Activated naive CD4-positive, alpha-beta T cell treated with anti-CD3 and anti-CD28 coated beads for 36 hours (primary cell): ENCODE data around the gene CDK6. TPM values are rescaled to one million over a fixed set of nuclear protein-coding genes. Genes with fewer than 3 reads are reported as not detected.

ENCODE experiments used
- CTCF ChIA-PET: fragments of 350-600 bp; sonication (Branson Sonifier 250); formaldehyde crosslinking; loops from one replicate; lab custom pipeline; 2021; ENCODE audit warnings: antibody characterized with exemption; lab: Charles Lee
- DNase-seq: peaks from one replicate; pipeline ENCODE4 v3.0.0-alpha.2; 2020
- H3K27ac Mint-ChIP-seq: one replicate; pipeline ENCODE4 v1.8.0; 2021; ENCODE audit warnings: mild to moderate bottlenecking, mixed read lengths
- H3K27me3 Mint-ChIP-seq: one replicate; pipeline ENCODE4 v1.8.0; 2021; ENCODE audit warnings: low read depth, mixed read lengths
- H3K36me3 Mint-ChIP-seq: one replicate; pipeline ENCODE4 v1.8.0; 2021; ENCODE audit warnings: low read depth, mixed read lengths
- H3K4me1 Mint-ChIP-seq: one replicate; pipeline ENCODE4 v1.8.0; 2021; ENCODE audit warnings: low read depth, mixed read lengths
- H3K4me3 Mint-ChIP-seq: one replicate; pipeline ENCODE4 v1.8.0; 2021; ENCODE audit warnings: mild to moderate bottlenecking, moderate library complexity, mixed read lengths
- H3K9me3 Mint-ChIP-seq: one replicate; pipeline ENCODE4 v1.8.0; 2021; ENCODE audit warnings: mixed read lengths
- intact Hi-C: fragments of 100-400 bp; cut with micrococcal nuclease; formaldehyde crosslinking; loops from one replicate; pipeline ENCODE4 v1.15.1; 2023
- total RNA-seq, 2 experiments: library from RNA; stranded (reverse); gene quantifications; one replicate each; pipeline ENCODE4 v1.2.3, GENCODE V29; 2021

The CDK6 gene
- total RNA-seq, 2 experiments from 2014 or later, result 99.4 to 101 TPM

DNA sequence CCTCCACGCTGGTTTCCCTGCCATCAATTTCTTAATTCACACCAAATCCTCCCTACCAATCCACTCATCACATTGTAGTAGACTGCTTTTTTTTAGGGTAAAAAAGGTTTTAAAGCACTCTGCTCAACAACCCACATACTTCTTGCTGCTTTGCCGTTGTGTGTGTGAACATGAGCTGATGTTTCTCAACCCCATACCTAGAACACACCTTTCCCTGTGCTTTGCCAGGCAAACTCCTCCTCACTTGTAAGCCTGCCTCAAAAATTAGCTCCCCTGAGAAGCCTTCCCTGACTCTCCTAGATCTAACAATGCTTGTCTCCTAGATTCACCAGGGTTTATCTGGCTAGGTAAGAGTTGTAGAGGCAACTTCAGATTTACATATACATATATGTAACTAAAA lies 127.2 kb downstream of the CDK6 start:
- H3K27ac Mint-ChIP-seq, result peak overlapping the region; percentile 85
- no peak overlapping the region for H3K4me3 Mint-ChIP-seq
- H3K9me3 Mint-ChIP-seq, result peaks cover 2% of the 10 kb centered on the region
- no peak for DNase-seq
- H3K36me3 Mint-ChIP-seq, result peaks cover 37% of the 10 kb centered on the region
- H3K4me1 Mint-ChIP-seq, result peaks cover 56% of the 10 kb centered on the region
- CTCF ChIA-PET, result interaction anchor here (1.9 kb wide), 1 partner anchor 19 kb away, joined by 6 read pairs; no protein-coding TSS in a partner anchor
- no peaks in the 10 kb centered on the region for H3K27me3 Mint-ChIP-seq
- intact Hi-C loops, result loop anchor here (5.0 kb wide), 1 partner anchor 408 kb away; the partner anchor contains the start of gene SAMD9

DNA sequence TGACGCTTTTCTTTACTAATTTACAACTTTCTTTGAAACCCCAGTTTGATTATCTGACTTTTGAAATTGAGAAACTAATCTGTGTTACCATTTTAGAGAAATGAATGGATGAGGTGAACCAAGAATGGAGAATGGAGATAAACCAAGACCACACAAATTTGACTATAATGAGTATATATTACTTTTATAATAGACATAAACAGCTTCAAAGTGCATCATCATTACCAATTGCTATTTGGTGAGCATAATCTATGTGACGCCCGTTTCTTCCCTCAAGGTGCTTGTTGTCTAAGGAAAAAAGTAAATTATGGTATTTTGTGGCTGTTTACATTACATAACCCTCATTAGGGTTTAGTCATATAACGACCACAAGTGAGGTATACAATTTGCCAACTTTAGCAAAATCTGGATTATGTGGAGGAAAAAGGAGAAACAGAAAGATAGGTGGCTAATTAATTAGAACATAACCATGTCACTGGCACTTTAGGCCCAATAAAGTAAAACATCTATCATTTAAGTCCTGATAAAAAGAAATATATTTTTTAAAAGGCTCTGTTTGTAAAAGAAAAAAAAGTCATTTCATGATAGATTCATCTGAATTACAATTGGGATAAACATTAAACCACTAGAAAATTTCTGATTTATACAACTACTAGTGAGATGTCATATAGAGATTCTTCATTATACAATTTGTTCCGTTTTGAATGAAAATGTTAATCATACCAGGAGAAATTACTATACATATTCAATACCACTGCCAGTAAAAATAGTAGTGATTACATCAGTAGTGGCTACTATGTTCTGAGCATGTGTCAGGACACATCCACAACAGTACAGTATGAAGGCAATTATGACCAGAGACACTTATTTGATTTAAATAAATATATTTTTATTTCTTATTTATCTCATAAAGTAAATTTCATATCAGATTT lies 128.0 kb downstream of the CDK6 start:
- Mint-ChIP-seq H3K4me1 (peaks cover 52% of the 10 kb centered on the region), H3K36me3 (peaks cover 32% of the 10 kb centered on the region), H3K4me3 (no peak overlapping the region), H3K27me3 (no peaks in the 10 kb centered on the region), H3K9me3 (peaks cover 2% of the 10 kb centered on the region), H3K27ac (peak overlapping the region; percentile 89)
- CTCF ChIA-PET, result interaction anchor here (1.2 to 1.9 kb wide), 2 partner anchors 20 to 62 kb away, joined by 3 to 6 read pairs; no protein-coding TSS in a partner anchor
- DNase-seq, result no peak
- intact Hi-C loops, result loop anchor here (1.0 to 5.0 kb wide), 12 partner anchors 17 to 409 kb away; partner anchors contain the start of gene SAMD9

DNA sequence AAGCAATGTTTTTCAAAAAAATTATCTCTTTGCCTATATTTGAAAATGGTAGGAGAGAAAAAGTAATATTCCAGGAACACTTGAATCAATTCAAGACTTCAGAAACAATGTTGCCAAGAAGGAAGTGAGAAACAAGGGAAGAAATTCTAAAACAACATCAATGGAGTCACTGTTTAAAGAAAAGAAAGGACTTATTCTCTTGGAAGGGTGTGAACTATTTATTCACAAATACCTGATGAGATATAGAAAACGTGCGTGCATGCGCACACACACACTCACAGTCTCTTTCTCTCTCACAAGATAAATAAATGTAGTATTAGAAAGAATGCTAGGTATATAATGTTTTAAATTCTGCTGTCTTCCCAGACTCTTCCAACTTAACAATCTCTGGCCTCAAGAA lies 128.9 kb downstream of the CDK6 start:
- CTCF ChIA-PET, result interaction anchor here (1.2 kb wide), 1 partner anchor 63 kb away, joined by 3 read pairs; no protein-coding TSS in a partner anchor
- Mint-ChIP-seq H3K9me3 (peaks cover 2% of the 10 kb centered on the region), H3K4me1 (peaks cover 52% of the 10 kb centered on the region), H3K27ac (peak overlapping the region; percentile 89), H3K27me3 (no peaks in the 10 kb centered on the region), H3K4me3 (no peak overlapping the region), H3K36me3 (peaks cover 36% of the 10 kb centered on the region)
- DNase-seq, result no peak
- intact Hi-C loops, result loop anchor here (5.0 kb wide), 1 partner anchor 410 kb away; the partner anchor contains the start of gene SAMD9

DNA sequence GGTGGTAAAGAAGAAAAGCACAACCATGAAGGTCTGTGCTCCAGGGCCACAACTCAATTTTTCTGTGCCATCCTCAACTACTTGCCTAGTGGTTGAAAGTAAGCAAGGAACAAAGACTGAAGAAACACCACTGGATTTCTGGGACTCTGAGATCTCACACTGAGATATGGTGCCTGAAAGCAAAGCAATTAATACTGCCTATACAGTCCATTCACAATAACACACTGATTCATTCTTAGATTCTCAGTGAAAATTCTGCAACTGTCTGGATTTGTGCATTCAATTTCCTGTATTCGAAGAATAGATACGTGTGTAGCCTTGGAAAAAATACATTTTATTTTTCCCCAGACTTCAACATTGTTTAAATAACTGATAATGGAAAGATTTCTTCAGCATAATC lies 129.8 kb downstream of the CDK6 start:
- Mint-ChIP-seq H3K4me3 (no peak overlapping the region), H3K4me1 (peaks cover 52% of the 10 kb centered on the region)
- no peak for DNase-seq

DNA sequence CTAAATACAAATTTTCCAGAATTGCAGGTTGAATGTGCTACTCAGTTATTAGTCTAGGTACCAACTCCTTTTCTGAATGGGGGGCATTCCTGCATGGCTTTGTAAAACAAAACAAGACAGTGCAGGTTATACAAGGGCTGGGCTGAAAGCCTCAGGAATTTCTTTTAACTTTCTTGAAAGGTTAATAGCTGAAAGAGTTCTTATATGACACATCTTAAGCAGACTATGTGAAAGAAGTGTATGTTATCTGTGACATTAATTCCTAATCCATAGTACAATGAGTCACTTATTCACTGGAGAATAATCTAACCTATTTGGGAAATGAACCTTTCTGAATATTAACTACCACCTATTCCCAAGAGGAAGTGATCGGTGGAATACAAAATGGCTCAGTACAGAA lies 130.5 kb downstream of the CDK6 start:
- Mint-ChIP-seq H3K27me3 (no peaks in the 10 kb centered on the region), H3K4me3 (no peak overlapping the region), H3K9me3 (peaks cover 2% of the 10 kb centered on the region), H3K27ac (peak overlapping the region; percentile 88), H3K4me1 (peaks cover 51% of the 10 kb centered on the region), H3K36me3 (peaks cover 36% of the 10 kb centered on the region)
- CTCF ChIA-PET, result interaction anchor here (0.6 to 1.9 kb wide), 5 partner anchors 61 to 199 kb away, joined by 3 to 6 read pairs (median 4); no protein-coding TSS in a partner anchor
- intact Hi-C loops, result loop anchor here (5.0 kb wide), 1 partner anchor 411 kb away; the partner anchor contains the start of gene SAMD9
- DNase-seq, result no peak

More for the DNA sequence above, 129.8 kb downstream of the CDK6 start:
- H3K27me3 Mint-ChIP-seq, result no peaks in the 10 kb centered on the region
- peaks cover 35% of the 10 kb centered on the region for H3K36me3 Mint-ChIP-seq
- intact Hi-C loops, result loop anchor here (5.0 kb wide), 1 partner anchor 411 kb away; the partner anchor contains the start of gene SAMD9
- H3K27ac Mint-ChIP-seq, result peak overlapping the region; percentile 88
- peaks cover 2% of the 10 kb centered on the region for H3K9me3 Mint-ChIP-seq
- CTCF ChIA-PET, result interaction anchor here (0.6 to 1.9 kb wide), 3 partner anchors 85 to 198 kb away, joined by 3 to 4 read pairs (median 3); no protein-coding TSS in a partner anchor

DNA sequence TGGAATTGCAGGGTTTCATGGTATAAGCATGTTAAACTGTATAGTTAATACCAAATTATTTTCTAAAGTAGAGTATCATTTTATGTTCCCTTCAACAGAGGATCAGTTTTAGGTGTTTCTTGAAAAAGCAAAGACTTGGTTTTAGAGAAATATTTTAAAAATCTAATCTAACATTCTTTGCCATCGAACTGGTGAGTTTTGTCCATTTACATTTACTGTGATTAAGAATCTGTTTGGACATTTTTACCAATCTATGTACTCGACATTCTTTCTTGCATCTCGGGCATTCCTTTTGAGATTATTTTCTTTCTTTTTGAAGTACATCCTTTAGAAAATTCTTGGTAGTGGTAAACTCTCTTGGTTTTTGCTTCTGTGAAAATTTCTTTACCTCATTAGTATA lies 131.5 kb downstream of the CDK6 start:
- Mint-ChIP-seq H3K9me3 (peaks cover 2% of the 10 kb centered on the region), H3K4me3 (no peak overlapping the region), H3K27me3 (no peaks in the 10 kb centered on the region), H3K4me1 (peaks cover 49% of the 10 kb centered on the region), H3K27ac (no peak overlapping the region), H3K36me3 (peaks cover 35% of the 10 kb centered on the region)
- CTCF ChIA-PET, result interaction anchor here (0.6 to 1.1 kb wide), 2 partner anchors 9 to 60 kb away, joined by 3 to 4 read pairs; no protein-coding TSS in a partner anchor
- no peak for DNase-seq
- intact Hi-C loops, result loop anchor here (5.0 kb wide), 1 partner anchor 412 kb away; the partner anchor contains the start of gene SAMD9

DNA sequence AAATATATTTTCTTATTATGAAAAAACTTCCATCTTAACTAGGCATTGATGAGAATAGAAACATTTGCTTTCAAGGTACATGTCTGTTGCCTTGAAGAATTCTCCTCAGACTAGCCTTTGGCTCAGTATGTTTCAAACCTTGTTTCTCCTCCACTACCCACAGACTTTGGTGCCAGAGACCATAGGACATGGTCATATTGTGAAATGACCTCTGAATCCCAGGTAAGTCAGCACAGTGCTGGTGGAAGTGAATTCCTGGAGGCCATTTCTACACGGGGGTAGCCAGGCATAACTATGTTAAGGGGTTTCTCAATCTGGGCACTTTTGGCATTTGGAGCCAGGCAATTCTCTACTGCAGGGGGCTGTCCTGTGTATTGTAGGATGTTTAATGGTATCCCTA lies 133.8 kb downstream of the CDK6 start:
- CTCF ChIA-PET, result interaction anchor here (1.1 kb wide), 1 partner anchor 130 kb away, joined by 3 read pairs; no protein-coding TSS in a partner anchor
- Mint-ChIP-seq H3K4me3 (no peak overlapping the region), H3K4me1 (peaks cover 34% of the 10 kb centered on the region), H3K27ac (no peak overlapping the region), H3K27me3 (no peaks in the 10 kb centered on the region), H3K36me3 (peaks cover 38% of the 10 kb centered on the region), H3K9me3 (peaks cover 2% of the 10 kb centered on the region)
- intact Hi-C loops, result no loop called here
- no peak for DNase-seq

DNA sequence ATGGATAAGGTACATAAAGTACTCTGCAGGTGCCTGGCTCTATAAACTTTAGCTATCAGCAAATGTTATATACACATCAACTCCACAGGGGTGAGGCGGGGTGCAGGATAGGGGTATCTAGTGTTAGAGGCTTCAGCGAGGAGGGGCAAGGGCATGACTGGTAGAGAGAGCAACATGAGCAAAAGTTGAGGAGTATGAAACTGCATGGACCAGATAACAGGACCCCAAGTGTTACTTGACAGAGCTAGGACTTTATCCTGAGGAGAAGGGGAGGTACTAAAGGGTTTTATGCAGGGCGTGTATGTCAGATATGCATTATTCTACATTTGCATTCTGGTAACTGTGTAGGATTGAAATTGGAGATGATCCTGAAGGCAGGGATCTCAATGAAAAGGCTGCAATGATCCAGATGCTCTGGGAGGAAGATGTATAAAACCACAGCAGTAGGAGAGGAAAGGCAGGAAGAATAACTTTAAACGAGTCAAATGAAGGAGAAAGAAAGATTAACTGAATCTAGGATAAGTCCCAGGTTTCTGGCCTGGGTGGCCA lies 136.3 kb downstream of the CDK6 start:
- Mint-ChIP-seq H3K4me1 (peaks cover 31% of the 10 kb centered on the region), H3K27me3 (no peaks in the 10 kb centered on the region), H3K27ac (no peak overlapping the region), H3K4me3 (no peak overlapping the region), H3K9me3 (peaks cover 2% of the 10 kb centered on the region), H3K36me3 (peaks cover 29% of the 10 kb centered on the region)
- intact Hi-C loops, result no loop called here
- CTCF ChIA-PET, result interaction anchor here (1.2 to 1.4 kb wide), 2 partner anchors 10 to 19 kb away, joined by 3 to 5 read pairs; no protein-coding TSS in a partner anchor
- DNase-seq, result no peak

DNA sequence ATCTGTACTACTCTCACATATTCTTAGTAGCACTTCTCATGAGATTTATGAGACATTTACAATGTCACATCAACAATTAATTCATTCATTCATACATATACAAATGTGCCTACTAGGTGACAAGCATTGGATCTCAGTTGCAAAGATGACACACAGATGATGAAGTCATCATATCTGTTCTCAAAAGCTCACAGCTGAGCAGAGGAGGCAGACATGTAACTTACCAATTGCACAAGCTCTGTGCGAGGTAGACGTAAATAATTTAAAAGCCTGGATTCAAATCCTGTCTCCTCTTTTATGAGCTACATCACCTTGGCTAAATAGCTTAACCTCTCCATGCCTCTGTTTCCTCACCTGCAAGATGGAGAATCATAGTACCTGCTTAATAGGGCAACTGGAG lies 136.8 kb downstream of the CDK6 start:
- no peak overlapping the region for H3K27ac Mint-ChIP-seq

DNA sequence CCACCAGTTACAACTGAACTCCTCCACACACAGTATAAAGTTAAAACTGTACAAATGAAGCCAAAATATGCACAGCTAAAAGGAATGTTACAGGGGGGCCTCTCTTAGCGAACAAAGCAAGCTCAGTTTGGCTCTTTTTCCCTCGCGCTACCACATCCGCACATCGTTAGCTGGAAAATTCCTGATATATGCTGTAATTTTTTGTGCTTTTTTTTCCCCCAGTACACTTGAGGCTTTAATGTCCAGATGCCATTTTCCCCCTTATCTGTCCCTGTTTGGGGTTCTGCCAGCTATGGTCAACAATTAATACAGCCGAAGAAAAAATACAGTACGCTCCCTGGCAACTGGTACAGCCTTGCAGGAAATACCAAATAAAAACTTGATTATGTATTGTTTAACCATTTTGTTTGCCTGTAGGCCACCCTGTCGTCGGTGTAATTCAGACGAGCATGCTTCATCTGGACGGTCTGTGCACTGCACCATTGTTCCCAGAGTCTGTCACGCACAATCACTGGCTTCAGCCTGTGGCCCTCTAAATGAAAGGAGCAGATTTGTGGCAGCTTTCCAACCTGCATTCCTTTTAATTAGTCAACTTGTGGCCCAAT lies 138.0 kb downstream of the CDK6 start:
- Mint-ChIP-seq H3K27me3 (no peaks in the 10 kb centered on the region), H3K27ac (no peak overlapping the region), H3K4me3 (no peak overlapping the region), H3K9me3 (peaks cover 4% of the 10 kb centered on the region), H3K36me3 (peaks cover 35% of the 10 kb centered on the region), H3K4me1 (peaks cover 40% of the 10 kb centered on the region)
- no peak for DNase-seq
- intact Hi-C loops, result no loop called here
- CTCF ChIA-PET, result interaction anchor here (0.6 to 1.6 kb wide), 4 partner anchors 22 to 288 kb away, joined by 3 to 5 read pairs (median 4); no protein-coding TSS in a partner anchor

More for the DNA sequence above, 136.8 kb downstream of the CDK6 start:
- peaks cover 30% of the 10 kb centered on the region for H3K36me3 Mint-ChIP-seq
- H3K27me3 Mint-ChIP-seq, result no peaks in the 10 kb centered on the region
- intact Hi-C loops, result no loop called here
- H3K9me3 Mint-ChIP-seq, result no peaks in the 10 kb centered on the region
- CTCF ChIA-PET, result interaction anchor here (1.2 to 1.4 kb wide), 2 partner anchors 9 to 18 kb away, joined by 3 to 5 read pairs; no protein-coding TSS in a partner anchor
- DNase-seq, result no peak
- peaks cover 34% of the 10 kb centered on the region for H3K4me1 Mint-ChIP-seq
- no peak overlapping the region for H3K4me3 Mint-ChIP-seq

DNA sequence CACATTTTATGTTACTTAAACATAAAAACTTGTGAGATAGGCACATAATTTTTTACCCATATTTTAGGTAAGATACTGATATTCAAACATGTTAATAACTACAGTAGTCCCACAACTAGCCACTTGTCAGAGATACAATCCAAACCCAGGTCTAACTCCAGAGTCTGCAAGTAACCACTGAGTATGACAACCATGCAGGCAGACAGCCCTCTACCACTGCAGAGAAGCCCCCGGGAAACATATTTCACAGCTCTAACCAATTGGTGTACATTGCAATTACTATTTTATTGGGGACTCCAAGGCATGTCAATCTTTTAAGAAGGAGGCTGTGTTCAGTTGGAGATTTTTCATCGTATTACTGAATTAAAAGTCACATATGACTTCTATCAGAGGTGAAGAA lies 139.0 kb downstream of the CDK6 start:
- Mint-ChIP-seq H3K9me3 (peaks cover 6% of the 10 kb centered on the region), H3K27ac (no peak overlapping the region), H3K4me1 (peaks cover 47% of the 10 kb centered on the region), H3K4me3 (no peak overlapping the region), H3K27me3 (no peaks in the 10 kb centered on the region), H3K36me3 (peaks cover 34% of the 10 kb centered on the region)
- CTCF ChIA-PET, result interaction anchor here (1.0 to 1.6 kb wide), 2 partner anchors 48 to 70 kb away, joined by 3 to 5 read pairs; no protein-coding TSS in a partner anchor
- no peak for DNase-seq
- intact Hi-C loops, result no loop called here
